Tibial nerve (tissue), 4 donors: ENCODE data around the gene SNCA. TPM values are rescaled to one million over a fixed set of nuclear protein-coding genes. Genes with fewer than 3 reads are reported as not detected.

Experiments used
- DNase-seq, 2 donors: peaks; one replicate each; pipeline ENCODE4 v3.0.0-alpha.2; 2019; ENCODE audit warnings: low spot score in 2 of 2
- H3K27ac ChIP-seq, 4 donors: fragments of 200-600 bp; sonication (generic) in 3 of 4; one replicate each; pipeline ENCODE4 v1.5.1; 2017 to 2019; ENCODE audit warnings: mild to moderate bottlenecking in 1 of 4
- H3K27me3 ChIP-seq, 2 donors: fragments of 200-600 bp; sonication (generic) in 1 of 2; one replicate each; pipeline versions ENCODE4 v1.5.1 to v1.6.0; 2017 to 2019
- H3K36me3 ChIP-seq, 3 donors: fragments of 200-600 bp; sonication (generic); one replicate each; pipeline ENCODE4 v1.5.1; 2018 to 2019
- H3K4me1 ChIP-seq, 4 donors: fragments of 200-600 bp; sonication (generic) in 3 of 4; one replicate each; pipeline ENCODE4 v1.5.1; 2017 to 2019
- H3K4me3 ChIP-seq, 4 donors: fragments of 200-600 bp; sonication (generic) in 3 of 4; one replicate each; pipeline ENCODE4 v1.5.1; 2017 to 2019; ENCODE audit warnings: mild to moderate bottlenecking in 1 of 4, moderate library complexity in 1 of 4
- H3K9me3 ChIP-seq, 4 donors: fragments of 200-600 bp; sonication (generic) in 3 of 4; one replicate each; pipeline ENCODE4 v1.5.1; 2017 to 2019
- CTCF ChIP-seq, 5 experiments: fragments of 200-600 bp in 3 of 5; fragments of 450-650 bp in 2 of 5; sonication (generic) in 3 of 5; IDR thresholded peaks; one replicate each; pipeline ENCODE4 v1.5.1; 2016 to 2019; ENCODE audit warnings: antibody characterized with exemption in 5 of 5, mild to moderate bottlenecking in 3 of 5, moderate library complexity in 2 of 5
- EP300 ChIP-seq, 2 donors: sonication (generic); formaldehyde crosslinking; IDR thresholded peaks; one replicate each; pipeline ENCODE4 v1.6.1; 2017; ENCODE audit warnings: antibody characterized with exemption in 2 of 2, mild to moderate bottlenecking in 1 of 2
- POLR2A ChIP-seq, 2 donors: fragments of 450-650 bp; IDR thresholded peaks; one replicate each; pipeline ENCODE4 v1.6.1; 2017; ENCODE audit warnings: antibody characterized with exemption in 2 of 2, mild to moderate bottlenecking in 2 of 2, moderate library complexity in 2 of 2
- WGBS, 2 donors: methylation state at CpG; one replicate each; pipeline ENCODE4 v1.1.5; 2018; 5-methylcytosine and 5-hydroxymethylcytosine counted together
- total RNA-seq, 4 donors: library from RNA; depleted of rRNA; stranded (reverse); fragments of >200 nt; gene quantifications; one replicate each; pipeline ENCODE4 v1.1.0, GENCODE V29; 2016

SNCA gene
- total RNA-seq, 4 donors from 2014 or later, result 46.5 to 150 (median 79.0) TPM

- DNase-seq, result no peak
- 85% methylated on average over 2 of the region's 2 CpGs for WGBS, 2 donors
- TF ChIP-seq CTCF (IDR thresholded peaks at IDR 0.05), result no peak
- TF ChIP-seq POLR2A (IDR thresholded peaks at IDR 0.05), result no peak
- TF ChIP-seq EP300 (IDR thresholded peaks at IDR 0.05), result no peak
- H3K4me3 ChIP-seq, result no peak overlapping the region
- no peaks in the 10 kb centered on the region for H3K9me3 ChIP-seq
- no peaks in the 10 kb centered on the region for H3K27me3 ChIP-seq
- H3K27ac ChIP-seq, result no peak overlapping the region
- no peaks in the 10 kb centered on the region for H3K36me3 ChIP-seq
- H3K4me1 ChIP-seq, result no peaks in the 10 kb centered on the region
Observed at GRCh38 chr4:89682808-89683207, 154.2 kb downstream of the SNCA start.

GRCh38 chr4:89681671-89682070 is 155.3 kb downstream of the SNCA start:
- Histone ChIP-seq H3K4me3 (no peak overlapping the region), H3K9me3 (peaks cover 0 to 9% (median 0%) of the 10 kb centered on the region in 4 donors), H3K4me1 (no peaks in the 10 kb centered on the region), H3K27me3 (no peaks in the 10 kb centered on the region), H3K36me3 (no peaks in the 10 kb centered on the region), H3K27ac (no peak overlapping the region)
- 93 to 98% methylated on average over 1 of the region's 1 CpG for WGBS, 2 donors
- no peak for DNase-seq
- no peak for TF ChIP-seq CTCF (IDR thresholded peaks at IDR 0.05)
- TF ChIP-seq EP300 (IDR thresholded peaks at IDR 0.05), result no peak
- TF ChIP-seq POLR2A (IDR thresholded peaks at IDR 0.05), result no peak

GRCh38 chr4:89681219-89681618 is 155.7 kb downstream of the SNCA start:
- no peak for DNase-seq
- TF ChIP-seq POLR2A (IDR thresholded peaks at IDR 0.05) (no peak), CTCF (IDR thresholded peaks at IDR 0.05) (no peak), EP300 (IDR thresholded peaks at IDR 0.05) (no peak)
- Histone ChIP-seq H3K27ac (no peak overlapping the region), H3K9me3 (peaks cover 0 to 11% (median 0%) of the 10 kb centered on the region in 4 donors), H3K4me1 (no peaks in the 10 kb centered on the region), H3K4me3 (no peak overlapping the region), H3K36me3 (no peaks in the 10 kb centered on the region), H3K27me3 (no peaks in the 10 kb centered on the region)
- 88 to 95% methylated on average over 8 of the region's 8 CpGs for WGBS, 2 donors

GRCh38 chr4:89674876-89675459 is 162.0 kb downstream of the SNCA start:
- H3K36me3 ChIP-seq, result no peaks in the 10 kb centered on the region
- no peaks in the 10 kb centered on the region for H3K4me1 ChIP-seq
- H3K9me3 ChIP-seq, result peaks cover 0 to 11% (median 0%) of the 10 kb centered on the region in 4 donors
- no peaks in the 10 kb centered on the region for H3K27me3 ChIP-seq
- 61 to 69% methylated on average over 9 of the region's 9 CpGs for WGBS, 2 donors
- TF ChIP-seq POLR2A (IDR thresholded peaks at IDR 0.05), result no peak
- TF ChIP-seq EP300 (IDR thresholded peaks at IDR 0.05), result no peak
- TF ChIP-seq CTCF (IDR thresholded peaks at IDR 0.05), result no peak
- H3K4me3 ChIP-seq, result no peak overlapping the region
- H3K27ac ChIP-seq, result no peak overlapping the region
- DNase-seq, result no peak

Other genes with a start within 250 kb of the SNCA start
- gene MMRN1, start 57.7 kb upstream of the SNCA start, total RNA-seq, result 10 to 100 TPM; 12.0 to 50.1 (median 22.9) TPM